Epidermal melanocyte (primary cell): ENCODE measurements around the gene ENTPD1.
"Not testable (repeated sequence)": the region's sequence is repeated elsewhere in the genome, so short reads cannot be mapped to it uniquely, and the experiment has no call there.

ENCODE experiments used
- DNase-seq: peaks from one replicate; pipeline ENCODE4 v3.0.0; 2011; ENCODE audit warnings: low spot score; ENCODE audit not compliant: insufficient read length

The ENTPD1 gene, protein sequence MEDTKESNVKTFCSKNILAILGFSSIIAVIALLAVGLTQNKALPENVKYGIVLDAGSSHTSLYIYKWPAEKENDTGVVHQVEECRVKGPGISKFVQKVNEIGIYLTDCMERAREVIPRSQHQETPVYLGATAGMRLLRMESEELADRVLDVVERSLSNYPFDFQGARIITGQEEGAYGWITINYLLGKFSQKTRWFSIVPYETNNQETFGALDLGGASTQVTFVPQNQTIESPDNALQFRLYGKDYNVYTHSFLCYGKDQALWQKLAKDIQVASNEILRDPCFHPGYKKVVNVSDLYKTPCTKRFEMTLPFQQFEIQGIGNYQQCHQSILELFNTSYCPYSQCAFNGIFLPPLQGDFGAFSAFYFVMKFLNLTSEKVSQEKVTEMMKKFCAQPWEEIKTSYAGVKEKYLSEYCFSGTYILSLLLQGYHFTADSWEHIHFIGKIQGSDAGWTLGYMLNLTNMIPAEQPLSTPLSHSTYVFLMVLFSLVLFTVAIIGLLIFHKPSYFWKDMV

DNA sequence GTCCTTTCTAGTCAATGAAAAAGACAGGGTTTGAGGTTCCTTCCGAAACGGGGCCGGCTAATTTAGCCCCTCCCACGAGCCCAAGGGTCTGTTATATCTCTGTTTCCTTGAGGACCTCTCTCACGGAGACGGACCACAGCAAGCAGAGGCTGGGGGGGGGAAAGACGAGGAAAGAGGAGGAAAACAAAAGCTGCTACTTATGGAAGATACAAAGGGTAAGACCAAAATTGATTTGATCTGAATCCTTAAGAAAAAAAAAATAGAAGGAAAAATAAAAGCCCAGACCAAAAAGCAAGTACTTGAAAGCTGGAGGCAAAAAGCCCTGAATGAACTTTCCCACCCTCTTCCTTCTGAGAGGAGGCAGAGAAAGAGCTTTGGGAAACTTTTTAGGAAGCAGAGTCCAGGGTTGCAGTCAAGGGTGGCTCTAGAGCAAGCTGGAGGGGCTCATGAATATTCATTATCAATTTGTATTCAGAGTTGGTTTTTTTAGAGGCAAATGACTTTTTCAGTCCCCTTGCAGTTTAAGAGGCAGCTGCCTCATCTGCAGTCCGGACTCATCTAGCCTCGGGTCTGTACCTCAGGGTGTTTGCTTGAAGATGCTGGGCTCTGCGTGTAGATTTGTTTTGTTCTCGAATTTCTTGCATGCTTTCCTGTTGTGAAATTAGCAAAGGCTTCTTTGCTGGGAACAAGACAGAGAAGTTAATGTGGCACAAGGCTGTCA, at the start of gene ENTPD1:
TSS of gene ENTPD1 (plus strand) at position 123 of the 721 bp plus-strand sequence. CDS start at position 200, 77 bp downstream.
- DNase-seq: no peak

DNA sequence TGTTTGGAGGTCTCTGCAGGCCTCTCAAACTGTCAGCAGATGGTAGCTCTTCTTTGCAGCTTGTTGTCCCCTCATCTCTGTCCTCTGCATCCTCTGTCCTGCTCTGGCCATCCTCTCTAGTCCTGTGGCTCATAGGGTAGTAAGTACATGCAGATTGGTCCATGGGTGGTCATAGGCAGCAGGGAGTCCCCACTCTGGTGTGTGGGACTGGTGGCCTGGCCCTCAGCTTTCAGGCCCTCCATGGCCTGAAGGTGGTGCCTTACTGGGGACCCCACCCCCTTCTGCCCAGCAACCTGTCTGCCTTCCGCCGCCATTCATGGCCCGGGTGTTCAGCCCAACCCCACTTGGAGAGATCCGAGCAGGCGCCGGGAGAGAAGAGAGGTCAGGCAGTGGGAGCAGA, 49.4 kb upstream of the ENTPD1 start:
- no peak for DNase-seq

DNA sequence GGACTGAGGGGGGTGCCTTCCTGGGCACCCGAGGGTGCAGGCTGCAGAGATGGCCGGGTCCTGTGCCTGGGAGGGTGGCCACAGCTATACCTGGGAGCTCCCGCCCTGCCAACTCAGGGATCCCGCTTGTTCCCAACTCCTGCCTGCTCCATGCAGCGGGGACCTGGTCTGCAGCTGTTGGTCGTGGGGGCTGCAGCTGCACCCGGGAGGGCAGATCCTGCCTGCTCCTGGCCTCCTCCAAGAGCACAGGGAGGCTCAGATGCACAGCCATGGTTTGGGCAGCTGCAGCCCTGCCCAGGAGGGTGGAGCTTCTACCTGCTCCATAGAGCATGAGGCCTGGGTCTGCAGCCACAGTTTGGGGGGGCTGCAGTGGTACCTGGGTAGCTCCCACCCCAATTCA, 49.0 kb upstream of the ENTPD1 start:
- DNase-seq: no peak

DNA sequence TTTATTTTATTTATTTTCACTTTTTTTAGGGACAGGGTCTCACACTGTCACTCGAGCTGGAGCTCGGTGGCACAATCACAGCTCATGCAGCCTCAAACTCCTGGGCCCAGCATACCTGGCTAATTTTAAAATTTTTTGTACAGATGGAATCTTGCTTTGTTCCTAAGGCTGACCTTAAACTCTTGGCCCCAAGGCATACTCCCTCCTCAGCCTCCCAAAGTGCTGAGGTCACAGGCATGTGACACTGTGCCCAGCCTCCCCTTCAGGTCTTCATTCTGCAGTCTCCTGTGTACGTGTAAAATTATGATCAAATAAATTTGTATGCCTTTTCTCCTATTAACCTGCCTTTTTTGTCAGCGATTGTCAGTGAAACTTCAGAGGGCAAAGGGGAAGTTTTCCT, 44.5 kb upstream of the ENTPD1 start:
- no peak for DNase-seq

DNA sequence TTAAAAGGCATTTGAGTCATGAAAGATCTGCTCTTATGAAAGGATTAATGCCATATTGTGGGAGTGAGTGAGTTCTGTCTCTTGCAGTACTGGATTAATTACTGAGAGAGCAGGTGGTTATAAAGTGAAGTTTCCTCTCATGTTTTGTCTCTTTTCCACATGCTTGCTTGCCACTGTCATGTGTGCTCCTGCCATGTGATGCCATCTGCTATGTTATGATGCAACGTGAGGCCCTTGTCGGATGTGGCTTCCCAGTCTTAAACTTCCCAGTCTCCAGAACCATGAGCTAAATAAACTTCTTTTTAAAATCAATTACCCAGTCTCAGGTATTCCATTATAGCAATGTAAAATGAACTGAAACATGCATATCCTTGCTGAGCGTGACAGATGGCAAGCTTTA, 39.5 kb upstream of the ENTPD1 start:
- no peak for DNase-seq

DNA sequence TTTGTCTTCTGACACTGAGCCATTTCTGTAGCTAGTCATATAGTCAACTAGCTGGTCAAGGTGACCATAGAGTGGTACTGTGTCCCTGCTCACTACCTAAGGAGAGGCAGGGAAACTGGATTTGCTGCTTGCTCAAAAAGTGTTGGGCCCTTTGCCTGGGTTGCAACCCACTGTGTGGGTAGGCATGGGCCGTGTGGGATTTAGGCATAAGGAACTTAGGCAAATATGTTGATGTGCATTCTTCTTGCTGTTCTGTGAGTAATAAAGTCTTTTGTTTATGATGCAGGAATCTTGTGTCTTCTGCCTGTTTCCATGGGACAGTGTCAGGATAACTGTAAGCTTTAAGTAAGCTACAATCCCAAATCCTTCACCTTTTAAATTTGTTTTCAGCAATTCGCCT, 39.1 kb upstream of the ENTPD1 start:
- DNase-seq: no peak

DNA sequence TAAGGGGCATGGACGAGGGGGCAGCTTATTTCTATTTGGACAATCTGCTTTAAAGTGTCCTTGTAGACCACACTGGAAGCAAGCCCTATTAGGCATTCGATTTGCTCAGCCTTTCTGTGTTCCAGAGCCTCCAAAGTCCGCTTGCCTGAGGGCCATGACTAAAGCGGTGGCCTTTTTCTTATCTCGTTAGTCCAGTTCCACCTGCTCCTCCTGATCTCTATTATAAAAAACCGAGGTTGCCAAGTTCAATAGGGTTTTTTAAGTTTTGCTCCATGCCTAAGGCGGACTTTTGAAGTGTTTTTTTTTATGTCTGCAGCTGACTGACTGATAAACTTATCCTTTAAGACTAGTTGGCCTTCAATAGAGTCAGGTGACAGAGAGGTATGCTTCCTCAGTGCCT, 35.2 kb upstream of the ENTPD1 start:
- not testable (repeated sequence) for DNase-seq

DNA sequence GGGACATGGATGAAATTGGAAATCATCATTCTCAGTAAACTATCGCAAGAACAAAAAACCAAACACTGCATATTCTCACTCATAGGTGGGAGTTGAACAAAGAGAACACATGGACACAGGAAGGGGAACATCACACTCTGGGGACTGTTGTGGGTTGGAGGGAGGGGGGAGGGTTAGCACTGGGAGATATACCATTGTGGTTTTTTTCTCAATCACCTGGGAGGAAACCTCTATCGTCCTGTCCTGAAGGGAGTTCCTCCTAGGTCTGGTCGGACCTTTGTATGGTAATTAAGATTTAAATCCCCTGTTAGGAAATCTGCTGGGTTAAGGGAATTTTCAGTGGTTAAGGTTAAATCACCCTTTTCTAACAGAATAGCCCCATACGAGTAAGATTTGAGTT, 33.5 kb upstream of the ENTPD1 start:
- DNase-seq: not testable (repeated sequence)

DNA sequence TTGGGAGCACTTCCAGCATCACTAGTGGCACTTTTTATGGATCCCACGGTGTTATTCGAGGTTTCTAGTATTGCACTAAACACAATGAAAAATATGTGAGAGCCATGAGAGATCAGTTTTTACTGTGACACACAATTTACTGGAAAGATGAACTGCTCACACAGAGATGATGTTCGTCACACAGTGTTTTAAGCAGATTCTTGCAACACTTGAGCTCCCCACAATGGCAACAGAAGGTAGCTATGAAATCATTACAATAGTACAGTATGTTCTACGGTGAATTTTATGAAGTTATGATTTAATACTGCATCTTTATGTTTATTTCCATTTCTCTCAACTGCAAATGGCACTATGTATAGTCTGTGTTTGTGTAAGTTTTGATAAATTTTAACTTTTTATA, 27.4 kb upstream of the ENTPD1 start:
- no peak for DNase-seq

DNA sequence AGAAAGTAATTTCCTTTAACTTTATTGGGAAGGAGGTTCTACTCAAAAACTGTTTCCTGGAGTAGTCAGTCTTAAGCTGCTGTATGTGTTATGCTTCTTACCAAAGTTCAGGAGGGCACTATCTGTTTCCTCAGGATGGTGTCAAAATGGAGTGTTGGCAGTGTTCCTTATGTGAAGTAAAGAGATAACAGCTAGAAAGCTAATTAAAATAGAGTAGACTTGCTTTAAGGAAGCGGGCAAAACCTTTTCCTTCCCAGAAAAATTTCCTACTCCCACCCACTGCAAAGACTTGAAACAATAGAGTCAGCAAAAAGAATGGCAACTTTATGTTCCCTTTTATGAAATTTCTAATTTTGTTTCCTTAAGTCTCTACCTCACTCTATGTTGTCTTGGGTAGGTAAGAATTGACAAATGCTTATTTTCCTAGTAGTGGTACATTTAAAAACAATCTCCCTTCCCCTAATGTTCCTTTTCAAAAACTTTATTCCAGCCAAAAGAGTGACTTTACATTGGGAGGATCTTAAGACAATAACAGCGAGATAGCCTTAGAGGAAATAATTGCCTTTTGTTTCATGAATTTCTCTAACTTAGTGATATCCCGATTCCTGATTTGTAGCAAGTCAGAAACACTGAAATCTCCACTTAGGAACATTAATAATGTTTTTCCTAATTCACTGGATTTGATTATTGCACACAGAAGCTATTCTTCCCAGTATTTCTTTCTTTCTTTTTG, 26.5 kb upstream of the ENTPD1 start:
- DNase-seq: no peak

DNA sequence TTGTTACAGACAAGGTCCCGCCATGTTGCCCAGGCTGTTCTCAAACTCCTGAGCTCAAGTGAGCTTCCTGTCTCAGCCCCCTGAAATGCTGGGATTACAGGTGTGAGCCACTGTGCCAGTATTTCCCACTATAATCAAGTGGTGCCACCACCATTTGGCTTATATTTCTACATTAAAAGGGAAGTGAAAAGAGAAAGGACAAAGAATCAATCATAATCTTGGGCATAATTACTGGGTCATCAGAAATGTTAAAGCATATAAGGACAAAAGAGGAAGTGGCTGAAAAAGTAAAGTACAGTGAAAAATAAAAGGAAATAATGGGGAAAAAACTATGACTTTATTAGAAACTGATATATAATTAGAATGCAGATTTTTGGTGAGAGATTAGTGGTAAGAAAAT, 25.7 kb upstream of the ENTPD1 start:
- DNase-seq: no peak

DNA sequence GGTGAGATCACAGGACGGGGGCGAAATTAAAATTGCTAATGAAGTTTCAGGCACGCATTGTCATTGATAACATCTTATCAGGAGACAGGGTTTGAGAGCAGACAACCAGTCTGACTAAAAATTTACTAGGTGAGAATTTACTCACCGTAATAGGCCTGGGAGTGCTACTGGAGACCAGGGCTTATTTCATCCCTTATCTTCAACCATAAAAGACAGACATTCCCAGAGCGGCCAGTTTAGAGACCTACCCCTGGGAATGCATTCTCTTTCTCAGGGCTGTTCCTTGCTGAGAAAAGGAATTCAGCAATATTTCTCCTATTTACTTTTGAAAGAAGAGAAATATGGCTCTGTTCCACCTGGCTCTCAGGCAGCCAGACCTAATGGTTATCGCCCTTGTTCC, 23.1 kb upstream of the ENTPD1 start:
- not testable (repeated sequence) for DNase-seq

DNA sequence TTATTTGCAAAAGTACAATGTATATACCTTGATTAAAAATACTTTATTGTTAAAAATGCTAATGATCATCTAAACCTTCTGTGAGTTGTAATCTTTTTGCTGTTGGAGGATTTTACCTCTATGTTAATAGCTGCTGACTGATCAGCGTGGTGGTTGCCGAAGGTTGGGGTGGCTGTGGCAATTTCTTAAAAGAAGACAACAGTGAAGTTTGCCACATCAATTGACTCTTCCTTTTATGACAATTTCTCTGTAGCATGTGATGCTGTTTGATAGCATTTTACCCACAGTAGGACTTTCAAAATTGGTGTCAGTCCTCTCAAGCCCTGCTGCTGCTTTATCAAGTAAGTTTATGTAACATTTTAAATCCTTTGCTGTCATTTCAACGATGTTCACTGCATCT, 16.9 kb upstream of the ENTPD1 start:
- DNase-seq: no peak

DNA sequence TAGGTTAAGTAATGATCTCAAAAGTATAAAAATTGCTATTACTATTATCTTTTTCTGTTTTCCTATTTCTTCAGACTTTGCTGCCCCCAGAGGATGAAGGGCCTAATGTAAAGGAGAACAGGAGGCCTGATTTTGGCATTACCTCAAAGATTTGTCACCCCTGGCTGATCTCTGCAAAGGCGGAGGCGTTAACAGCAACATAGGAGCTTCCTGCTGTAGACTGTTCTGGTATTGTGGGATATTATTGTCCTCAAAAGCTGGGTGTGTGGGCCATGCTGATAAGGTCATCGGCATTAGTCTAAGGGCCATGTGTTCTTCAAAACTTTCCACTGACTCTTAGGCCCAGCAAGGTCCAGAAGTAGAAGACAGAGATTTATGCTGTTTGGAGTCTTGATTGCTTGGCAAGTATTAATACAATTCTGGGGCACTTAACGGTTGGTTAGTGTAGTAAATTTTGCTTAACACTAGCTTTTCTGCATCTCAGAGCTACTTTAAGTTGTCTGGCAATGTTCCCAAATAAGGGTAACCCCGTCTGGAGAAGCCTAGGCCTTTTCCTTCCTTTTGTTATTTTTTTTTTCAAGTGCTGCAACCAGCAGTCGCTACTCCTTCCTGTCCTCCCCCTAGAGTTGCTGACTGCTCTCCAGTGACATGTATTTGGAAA, 14.0 kb upstream of the ENTPD1 start:
- no peak for DNase-seq

DNA sequence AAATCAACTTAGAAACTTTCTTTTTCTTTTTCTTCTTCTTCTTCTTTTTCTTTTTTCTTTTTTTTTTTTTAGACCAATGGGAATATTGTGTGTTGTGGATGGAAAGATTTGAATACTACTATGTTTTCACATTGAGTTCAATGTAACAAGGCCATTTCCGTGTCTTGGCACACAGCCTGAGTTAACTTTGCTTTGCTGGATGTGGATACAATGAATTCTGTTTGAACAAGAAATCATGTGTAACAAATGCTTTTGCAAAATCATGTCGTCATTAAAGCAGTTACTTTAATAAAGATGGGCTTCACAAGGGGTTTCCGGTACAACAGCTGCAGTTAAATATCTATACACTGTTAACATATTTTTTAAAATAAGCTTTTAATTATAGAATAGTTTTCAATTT, 13.5 kb upstream of the ENTPD1 start:
- no peak for DNase-seq

DNA sequence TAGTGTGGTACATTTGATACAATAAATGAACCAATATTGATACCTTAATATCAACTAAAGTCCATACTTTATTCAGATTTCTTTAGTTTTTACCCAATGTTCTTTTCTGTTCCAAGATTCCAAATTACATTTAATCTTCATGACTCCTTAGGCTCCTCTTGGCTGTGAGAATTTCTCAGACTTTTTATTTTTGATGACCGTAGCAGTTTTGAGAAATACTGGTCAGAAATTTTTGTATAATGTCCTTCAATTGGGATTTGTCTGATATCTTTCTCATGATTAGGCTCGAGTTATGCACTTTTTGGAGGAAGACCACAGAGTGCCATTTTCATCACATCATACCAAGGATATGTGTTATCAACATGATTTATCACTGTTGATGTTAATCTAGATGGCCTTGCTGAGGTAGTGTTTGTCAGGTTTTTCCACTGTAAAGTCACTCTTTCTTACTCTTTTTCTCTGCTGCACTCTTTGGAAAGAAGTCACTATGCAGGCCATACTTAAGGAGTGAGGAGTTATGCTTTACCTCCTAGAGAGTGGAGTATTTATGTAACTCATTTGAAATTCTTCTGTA, 12.9 kb upstream of the ENTPD1 start:
- no peak for DNase-seq

DNA sequence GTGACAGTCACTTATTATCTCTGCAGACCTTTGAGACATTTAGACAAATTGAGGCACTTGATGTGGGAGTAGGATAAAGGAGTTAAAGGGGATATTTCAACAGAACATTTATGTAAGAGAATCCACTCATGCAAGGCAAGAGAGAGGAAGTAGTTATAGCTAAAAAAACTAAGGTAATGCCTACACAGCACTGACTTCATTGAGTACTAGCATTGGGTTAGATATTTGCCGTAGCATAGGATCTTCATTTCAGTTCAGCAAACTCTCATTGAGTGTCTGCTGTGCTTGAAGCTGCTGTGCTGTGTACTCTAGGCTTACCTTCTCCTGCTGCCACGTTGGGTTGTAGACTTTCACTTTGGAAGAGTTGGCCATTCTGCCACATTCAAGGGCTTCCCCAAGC, 10.5 kb upstream of the ENTPD1 start:
- no peak for DNase-seq

DNA sequence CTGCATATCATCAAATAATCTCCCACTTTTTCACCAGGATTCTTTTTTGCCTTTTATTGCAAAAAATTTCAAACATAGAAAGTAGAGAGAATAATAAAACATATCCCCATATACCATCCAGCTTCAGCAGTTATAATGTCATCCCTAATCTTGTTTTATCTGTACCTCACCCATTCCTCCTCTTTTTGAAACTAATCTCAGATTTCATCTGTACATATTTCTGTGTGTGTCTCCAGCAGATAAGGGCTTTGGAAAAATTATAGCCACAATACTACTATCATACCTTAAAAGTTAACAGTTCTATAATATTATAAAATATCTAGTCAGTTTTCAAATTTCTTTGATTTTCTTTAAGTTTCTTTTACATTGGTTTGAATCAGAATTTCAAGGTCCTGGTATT, 7.6 kb upstream of the ENTPD1 start:
- DNase-seq: no peak

DNA sequence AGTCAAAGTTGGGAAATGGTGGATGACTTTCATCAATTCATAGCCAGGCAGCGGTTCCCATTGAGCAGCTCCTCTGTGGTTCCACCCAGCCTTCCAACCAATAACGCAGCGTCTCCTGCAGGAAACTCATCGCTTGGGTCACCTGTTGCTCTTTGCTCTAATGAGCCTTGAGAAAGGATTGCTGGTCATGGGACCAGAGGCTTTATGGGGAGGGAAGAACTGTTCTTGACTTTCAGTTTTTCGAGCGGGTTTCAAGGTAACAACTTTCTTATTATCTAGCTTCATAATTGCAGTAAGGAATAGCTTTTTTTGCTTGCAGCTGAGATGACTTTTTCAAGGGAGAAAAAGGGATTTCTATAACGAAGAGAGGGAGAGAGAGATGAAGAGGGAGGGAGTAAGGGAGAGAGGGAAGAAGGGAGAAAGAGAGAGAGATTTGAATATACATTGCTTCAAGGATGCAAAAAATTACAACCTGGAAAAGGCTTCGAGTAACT, 405 bp upstream of the ENTPD1 start:
- no peak for DNase-seq

DNA sequence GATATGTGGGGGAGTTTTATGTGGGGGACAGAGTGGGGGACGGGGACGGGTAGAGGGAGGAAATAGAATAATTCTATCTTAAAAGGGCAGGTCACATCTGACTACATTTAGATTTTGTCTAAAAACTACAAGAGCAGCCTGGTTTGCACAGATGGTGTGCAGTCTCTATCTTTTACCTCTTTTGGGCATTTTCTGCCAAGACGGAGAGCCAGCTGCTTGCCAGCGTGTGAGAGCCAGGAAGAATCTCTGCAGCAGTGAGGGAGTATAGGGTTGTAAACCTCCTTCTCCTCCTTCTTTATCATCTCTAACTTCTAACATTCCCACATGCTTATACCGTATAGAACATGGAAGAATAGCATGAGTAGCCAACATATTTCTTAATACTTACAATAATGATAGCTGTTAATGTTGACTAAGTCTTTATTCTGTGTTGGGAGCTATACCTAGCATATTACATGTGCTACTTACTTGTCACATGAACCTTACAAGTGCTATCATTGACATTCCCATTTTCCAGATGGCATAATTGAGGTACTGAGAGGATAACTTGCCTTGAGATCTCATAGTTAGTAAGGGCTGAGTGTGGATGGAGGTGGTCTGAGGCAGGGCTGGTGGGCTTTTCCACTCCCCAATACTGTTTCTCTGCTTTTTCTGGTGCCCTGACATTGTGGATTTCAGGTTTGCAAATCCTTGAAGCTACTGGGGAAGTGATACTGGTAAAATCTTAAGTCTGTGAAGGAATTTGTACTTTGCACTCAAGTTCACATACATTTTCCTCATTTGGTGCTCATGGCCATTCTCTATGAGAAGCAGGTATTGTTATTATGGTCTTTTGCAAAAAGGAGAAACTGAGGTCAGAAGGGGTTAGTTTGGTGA, 1.1 kb downstream of the ENTPD1 start:
- no peak for DNase-seq
